ENCODE results near the gene FBXO3.

DNA sequence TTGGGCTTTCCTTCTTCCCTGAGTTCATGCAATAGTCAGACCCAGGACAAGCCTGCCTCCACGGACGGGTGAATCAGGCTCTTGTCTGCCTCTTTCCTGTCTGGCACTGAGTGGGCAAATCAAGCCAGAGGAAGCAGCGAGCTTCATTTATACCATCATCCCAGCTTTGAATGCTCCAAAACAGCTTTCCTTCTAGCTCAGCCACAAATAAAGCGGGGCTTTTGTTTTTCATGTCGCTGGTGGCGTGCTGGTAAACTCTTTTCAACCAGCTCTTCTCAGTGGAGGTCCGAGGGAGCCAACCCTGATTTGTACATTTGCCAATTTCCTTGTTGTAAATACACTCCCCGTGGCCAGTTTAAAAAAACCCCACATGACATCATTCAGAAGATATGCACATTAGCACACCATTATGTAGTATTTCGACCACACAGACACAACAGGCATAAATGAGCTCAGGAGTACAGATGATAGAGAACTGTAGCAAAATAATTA is 82.3 kb downstream of the FBXO3 start:
- no peak for TF ChIP-seq BRCA1 (IDR thresholded peaks at IDR 0.05; ENCODE audit: low read depth, low read length)
- no peak for TF ChIP-seq CTCF (IDR thresholded peaks at IDR 0.05; ENCODE audit: control extremely low read depth in 1 of 3, insufficient read depth in 1 of 3, low read depth in 1 of 3, low read length in 3 of 3)
- TF ChIP-seq POLR2A (IDR thresholded peaks at IDR 0.05; ENCODE audit: control extremely low read depth in 1 of 2, low read depth in 2 of 2, low read length in 2 of 2): no peak
- no peak for TF ChIP-seq EZH2 (IDR thresholded peaks at IDR 0.05; ENCODE audit: low read depth, low read length, severe bottlenecking)
- no peak for TF ChIP-seq HDAC2 (IDR thresholded peaks at IDR 0.05; ENCODE audit: borderline replicate concordance in 1 of 2, low read depth in 2 of 2, low read length in 2 of 2)
- no peak for TF ChIP-seq BACH1 (IDR thresholded peaks at IDR 0.05; ENCODE audit: low read length)
- no peak for TF ChIP-seq YY1 (IDR thresholded peaks at IDR 0.05; ENCODE audit: low read depth, low read length)
- no peak for TF ChIP-seq EP300 (IDR thresholded peaks at IDR 0.05; ENCODE audit: borderline replicate concordance in 1 of 2, low read depth in 2 of 2, low read length in 2 of 2)
- no peak for TF ChIP-seq GABPA (IDR thresholded peaks at IDR 0.05; ENCODE audit: borderline replicate concordance, insufficient read depth, low read length)
- no peak for TF ChIP-seq POLR2AphosphoS5 (IDR thresholded peaks at IDR 0.05; ENCODE audit: low read depth, low read length)
- no peak for TF ChIP-seq MAFK (IDR thresholded peaks at IDR 0.05; ENCODE audit: low read depth, low read length)
- no peak for TF ChIP-seq ATF3 (IDR thresholded peaks at IDR 0.05; ENCODE audit: insufficient read depth, low read depth, low read length)

Data from H1 (cell line).